ENCODE measurements around the gene SDCBP2. TPM values are rescaled to one million over a fixed set of nuclear protein-coding genes. Genes with fewer than 3 reads are reported as not detected.

Gene SDCBP2, protein sequence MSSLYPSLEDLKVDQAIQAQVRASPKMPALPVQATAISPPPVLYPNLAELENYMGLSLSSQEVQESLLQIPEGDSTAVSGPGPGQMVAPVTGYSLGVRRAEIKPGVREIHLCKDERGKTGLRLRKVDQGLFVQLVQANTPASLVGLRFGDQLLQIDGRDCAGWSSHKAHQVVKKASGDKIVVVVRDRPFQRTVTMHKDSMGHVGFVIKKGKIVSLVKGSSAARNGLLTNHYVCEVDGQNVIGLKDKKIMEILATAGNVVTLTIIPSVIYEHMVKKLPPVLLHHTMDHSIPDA
- 28.1 and 33.9 TPM in 2 replicates for total RNA-seq

DNA sequence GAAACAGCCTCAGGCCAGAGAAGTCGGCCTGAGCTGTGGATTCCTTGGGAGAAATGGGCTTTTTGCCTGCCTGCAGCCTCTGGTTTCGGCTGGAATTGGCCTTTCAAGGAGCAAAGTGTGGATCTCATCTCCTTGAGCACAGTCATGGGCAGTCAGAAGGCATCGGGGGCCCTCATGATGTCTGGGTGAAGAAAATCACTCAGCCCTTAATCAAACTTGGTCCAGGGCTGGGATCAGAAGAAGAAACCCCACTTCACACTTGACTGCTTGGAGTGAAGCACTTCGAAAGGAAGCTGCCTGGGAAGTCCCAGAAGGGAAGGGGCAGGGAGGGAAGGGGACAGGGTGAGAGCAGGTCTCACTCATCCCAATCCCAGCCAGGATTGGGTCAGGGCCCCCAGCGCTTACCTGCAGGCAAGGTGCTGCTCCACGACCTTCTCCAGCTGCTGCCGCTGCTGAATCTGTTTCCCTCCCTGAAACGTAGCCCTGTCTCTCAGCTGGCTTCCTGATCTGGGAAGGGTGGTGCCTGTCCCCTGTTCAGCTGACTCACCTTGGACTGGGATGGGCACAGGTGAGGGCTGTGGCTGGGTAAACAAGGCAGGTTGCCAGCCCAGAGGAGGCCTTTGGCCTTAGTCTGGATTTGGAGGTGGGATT, at the start of gene SDCBP2:
TSS of gene SDCBP2 (minus strand) at position 460 of the 651 bp plus-strand sequence. CDS start 8,723 bp downstream, outside the sequence.

DNA sequence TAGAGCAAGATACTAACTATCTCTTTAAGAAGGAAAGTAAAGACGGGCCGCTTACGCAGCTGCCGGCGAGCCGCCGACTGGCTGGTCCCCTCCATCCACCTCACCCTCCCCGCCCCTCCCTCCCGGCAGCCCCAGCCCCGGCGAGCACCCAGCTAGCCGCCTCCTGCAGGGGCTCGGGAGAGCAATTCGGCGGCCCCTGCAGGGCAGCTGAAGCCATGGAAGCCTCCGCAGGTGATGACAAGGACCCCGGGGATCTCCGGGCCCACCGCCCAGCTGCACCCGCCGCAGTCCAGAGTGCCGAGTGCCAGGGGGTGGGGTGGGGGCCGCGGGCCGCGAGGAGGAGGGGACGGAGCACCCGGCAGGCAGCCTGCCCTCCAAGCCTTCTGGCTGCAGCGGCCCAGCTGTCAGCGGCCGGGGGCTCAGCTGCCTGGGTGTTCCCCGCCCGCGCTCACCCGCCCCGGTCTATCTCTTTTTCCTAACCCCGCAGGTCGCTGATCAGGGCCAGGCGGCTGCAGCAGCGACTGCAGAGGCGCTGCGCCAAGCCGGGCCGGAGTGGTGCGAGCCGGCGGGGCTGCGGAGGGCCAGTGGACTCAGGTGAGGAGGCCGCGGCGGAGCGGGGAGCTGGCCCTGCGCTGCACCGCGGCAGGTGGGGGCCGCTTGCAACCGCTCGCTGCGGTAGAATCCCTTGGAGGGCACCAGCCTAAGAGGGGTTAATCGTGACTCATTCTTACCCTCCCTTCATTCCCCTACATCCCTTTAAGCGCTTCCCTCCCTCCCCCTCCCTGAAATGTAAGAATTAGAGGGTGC, 62.6 kb downstream of the SDCBP2 start, which contains the start of gene SNPH:
TSS of gene SNPH (plus strand) at position 128 of the 807 bp plus-strand sequence. CDS start 29,946 bp downstream, outside the sequence.

Other genes starting within 250 kb of the SDCBP2 start
- gene PSMF1, start 210.5 kb downstream of the SDCBP2 start, total RNA-seq, result 106 and 131 TPM in 2 replicates
- 0.14 TPM in 1 of 2 replicates, not detected in the other for gene TMEM74B, start 144.2 kb downstream of the SDCBP2 start, total RNA-seq
- gene C20orf202, start 125.7 kb downstream of the SDCBP2 start, total RNA-seq, result 0.05 TPM in 1 of 2 replicates, not detected in the other
- gene RAD21L1, start 103.1 kb downstream of the SDCBP2 start, total RNA-seq, result not detected in 2 replicates
- gene SNPH, start 62.8 kb downstream of the SDCBP2 start, total RNA-seq, result 3.6 and 5.8 TPM in 2 replicates
- 138 and 159 TPM in 2 replicates for gene FKBP1A, start 63.9 kb upstream of the SDCBP2 start, total RNA-seq
- gene NSFL1C, start 137.7 kb upstream of the SDCBP2 start, total RNA-seq, result 47.6 and 65.8 TPM in 2 replicates
- 0.23 and 0.49 TPM in 2 replicates for gene SIRPB2, start 162.3 kb upstream of the SDCBP2 start, total RNA-seq
- not detected in 2 replicates for gene SIRPD, start 228.6 kb upstream of the SDCBP2 start, total RNA-seq

Measured in airway epithelial cell (primary cell).